Measurements from ENCODE around the gene ABCC4.
A peak's percentile ranks its signal among the peaks of the same experiment; 100 is the strongest.
"Not testable (repeated sequence)": the region's sequence is repeated elsewhere in the genome, so short reads cannot be mapped to it uniquely, and the experiment has no call there.

Gene ABCC4

GRCh38 chr13:95195146-95195545 lies 106.1 kb downstream of the ABCC4 start:
- no peak overlapping the region for H3K4me3 ChIP-seq (ENCODE audit: low read depth, low read length)
- no peak for DNase-seq (ENCODE audit: low read depth, low spot score)
- in situ Hi-C loops (cut with HindIII; ENCODE audit: low sequenced_read_pairs), result no loop called here
- TF ChIP-seq, protein P1, sequence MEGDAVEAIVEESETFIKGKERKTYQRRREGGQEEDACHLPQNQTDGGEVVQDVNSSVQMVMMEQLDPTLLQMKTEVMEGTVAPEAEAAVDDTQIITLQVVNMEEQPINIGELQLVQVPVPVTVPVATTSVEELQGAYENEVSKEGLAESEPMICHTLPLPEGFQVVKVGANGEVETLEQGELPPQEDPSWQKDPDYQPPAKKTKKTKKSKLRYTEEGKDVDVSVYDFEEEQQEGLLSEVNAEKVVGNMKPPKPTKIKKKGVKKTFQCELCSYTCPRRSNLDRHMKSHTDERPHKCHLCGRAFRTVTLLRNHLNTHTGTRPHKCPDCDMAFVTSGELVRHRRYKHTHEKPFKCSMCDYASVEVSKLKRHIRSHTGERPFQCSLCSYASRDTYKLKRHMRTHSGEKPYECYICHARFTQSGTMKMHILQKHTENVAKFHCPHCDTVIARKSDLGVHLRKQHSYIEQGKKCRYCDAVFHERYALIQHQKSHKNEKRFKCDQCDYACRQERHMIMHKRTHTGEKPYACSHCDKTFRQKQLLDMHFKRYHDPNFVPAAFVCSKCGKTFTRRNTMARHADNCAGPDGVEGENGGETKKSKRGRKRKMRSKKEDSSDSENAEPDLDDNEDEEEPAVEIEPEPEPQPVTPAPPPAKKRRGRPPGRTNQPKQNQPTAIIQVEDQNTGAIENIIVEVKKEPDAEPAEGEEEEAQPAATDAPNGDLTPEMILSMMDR (IDR thresholded peaks at IDR 0.05; ENCODE audit: low read depth, low read length), result no peak

DNA sequence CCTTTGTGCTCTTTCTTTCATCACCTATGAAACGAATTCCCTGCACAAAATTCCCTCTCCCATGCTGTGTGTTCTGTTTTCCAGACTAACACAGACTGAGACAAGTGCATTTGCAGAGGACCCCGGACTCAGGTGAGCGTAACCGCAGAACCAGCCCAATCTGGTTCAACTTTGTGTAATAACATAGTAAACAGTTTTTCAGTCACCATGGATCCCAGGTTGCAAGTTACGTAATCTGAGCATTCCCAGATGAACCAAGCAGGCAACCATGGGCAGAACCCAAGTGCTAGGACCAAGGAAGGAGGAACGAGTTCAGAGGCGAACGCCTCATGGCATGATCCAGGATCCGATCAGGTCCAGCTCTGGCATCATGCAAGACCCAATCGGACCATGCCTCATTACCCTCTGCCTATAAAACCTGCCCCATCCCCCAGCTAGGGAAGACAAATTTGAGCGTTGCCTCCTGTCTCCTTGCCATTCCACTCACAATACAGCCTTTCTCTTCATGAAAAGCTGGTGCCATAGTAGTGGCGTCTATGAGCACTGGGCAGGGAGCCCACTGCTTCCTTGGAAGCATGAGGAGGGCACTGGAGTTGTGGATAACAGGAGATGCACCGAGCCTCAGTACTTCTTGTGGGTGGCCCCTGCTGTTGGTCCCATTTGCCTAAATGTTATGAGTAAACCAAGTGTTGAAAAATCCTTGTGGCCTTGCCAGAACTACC lies 107.6 kb downstream of the ABCC4 start:
- TF ChIP-seq, protein P1 (IDR thresholded peaks at IDR 0.05; ENCODE audit: low read depth, low read length), result no peak
- in situ Hi-C loops (cut with HindIII; ENCODE audit: low sequenced_read_pairs), result no loop called here

DNA sequence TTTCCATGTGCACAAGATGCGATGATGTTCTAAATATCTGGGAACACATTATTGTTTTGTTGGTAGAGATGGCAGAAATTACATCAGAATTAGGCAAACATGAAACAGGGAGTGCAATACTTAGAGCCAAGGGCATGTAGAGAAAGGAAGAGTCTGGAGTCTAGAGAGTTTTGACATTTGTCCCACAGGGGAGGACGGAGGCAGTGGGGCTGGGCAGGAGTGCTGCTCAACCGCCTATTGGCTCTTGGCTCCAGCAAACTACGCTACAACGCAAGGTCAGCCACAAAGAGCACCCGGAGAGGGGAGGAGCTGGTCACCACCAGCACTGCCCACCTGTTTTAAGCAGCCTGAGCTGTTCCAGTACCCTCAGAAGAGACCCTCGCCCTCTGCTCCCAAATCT lies 108.3 kb downstream of the ABCC4 start:
- in situ Hi-C loops (cut with HindIII; ENCODE audit: low sequenced_read_pairs), result no loop called here
- TF ChIP-seq, protein P1 (IDR thresholded peaks at IDR 0.05; ENCODE audit: low read depth, low read length), result no peak
- H3K4me3 ChIP-seq (ENCODE audit: low read depth, low read length), result no peak overlapping the region
- no peak for DNase-seq (ENCODE audit: low read depth, low spot score)

More for the DNA sequence above, 107.6 kb downstream of the ABCC4 start:
- H3K4me3 ChIP-seq (ENCODE audit: low read depth, low read length), result no peak overlapping the region
- no peak for DNase-seq (ENCODE audit: low read depth, low spot score)

GRCh38 chr13:95192564-95192945 lies 108.7 kb downstream of the ABCC4 start:
- in situ Hi-C loops (cut with HindIII; ENCODE audit: low sequenced_read_pairs); DNase-seq (ENCODE audit: low read depth, low spot score); H3K4me3 ChIP-seq (ENCODE audit: low read depth, low read length): not testable (repeated sequence)

DNA sequence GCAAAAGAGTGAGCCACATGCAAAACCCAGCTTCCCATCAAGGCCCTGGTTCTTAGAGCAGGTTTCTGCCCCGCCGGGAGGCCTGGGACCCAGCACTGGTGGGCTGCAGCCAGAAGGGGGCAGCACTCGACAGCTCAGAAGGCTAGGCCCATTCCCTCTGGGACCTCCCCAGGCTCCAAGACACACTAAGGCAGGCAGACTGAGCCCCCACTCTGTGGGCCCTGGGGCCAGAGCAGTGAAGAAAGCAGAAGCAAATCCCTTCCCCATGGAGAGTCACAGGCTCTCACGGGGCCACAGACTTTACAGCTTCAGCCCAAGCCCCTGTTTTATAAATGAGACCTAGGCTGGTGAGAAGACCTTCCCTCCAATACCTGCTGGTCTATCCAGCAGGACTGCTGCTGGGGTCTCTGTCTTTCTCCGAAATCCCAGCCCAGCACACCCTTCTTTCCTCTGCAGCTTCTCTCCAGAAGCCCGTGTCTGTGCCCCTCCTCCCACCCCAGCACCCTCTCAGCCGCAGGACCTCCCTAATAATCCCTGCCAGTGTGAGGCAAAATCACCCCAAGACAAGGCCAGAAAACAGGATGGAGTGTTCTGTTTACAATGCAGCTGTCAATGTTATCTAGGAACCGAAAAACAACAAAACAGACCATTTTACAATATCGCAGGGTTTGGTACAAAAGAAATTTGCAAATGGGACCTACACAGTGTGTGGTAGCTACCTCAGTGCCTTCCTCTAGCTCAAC lies 109.3 kb downstream of the ABCC4 start:
- TF ChIP-seq, protein P1 (IDR thresholded peaks at IDR 0.05; ENCODE audit: low read depth, low read length), result peak; percentile 98
- DNase-seq (ENCODE audit: low read depth, low spot score), result peak; percentile 82
- H3K4me3 ChIP-seq (ENCODE audit: low read depth, low read length), result no peak overlapping the region
- in situ Hi-C loops (cut with HindIII; ENCODE audit: low sequenced_read_pairs), result no loop called here

GRCh38 chr13:95188128-95188527 lies 113.1 kb downstream of the ABCC4 start:
- no peak overlapping the region for H3K4me3 ChIP-seq (ENCODE audit: low read depth, low read length)
- in situ Hi-C loops (cut with HindIII; ENCODE audit: low sequenced_read_pairs), result no loop called here
- DNase-seq (ENCODE audit: low read depth, low spot score), result no peak
- TF ChIP-seq, protein P1 (IDR thresholded peaks at IDR 0.05; ENCODE audit: low read depth, low read length), result no peak

DNA sequence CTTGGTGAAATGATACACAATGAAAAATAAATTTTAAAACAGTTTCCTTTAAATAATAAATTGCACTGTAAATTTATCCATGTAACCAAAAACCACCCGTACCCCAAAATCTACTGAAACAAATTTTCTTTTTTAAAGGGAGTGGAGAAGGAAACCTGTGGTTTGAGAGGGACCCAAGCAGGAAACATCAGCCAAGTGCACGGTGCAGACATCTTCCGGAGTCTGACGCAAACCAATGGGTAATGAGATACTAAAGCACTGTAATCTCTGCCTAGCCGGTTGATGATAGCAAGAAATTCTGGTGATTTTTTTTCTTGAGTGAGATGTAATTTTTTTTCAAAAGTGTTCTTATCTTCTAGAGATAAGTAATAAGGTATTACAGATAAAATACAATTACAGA lies 115.4 kb downstream of the ABCC4 start:
- in situ Hi-C loops (cut with HindIII; ENCODE audit: low sequenced_read_pairs), result no loop called here
- no peak for DNase-seq (ENCODE audit: low read depth, low spot score)
- no peak overlapping the region for H3K4me3 ChIP-seq (ENCODE audit: low read depth, low read length)
- TF ChIP-seq, protein P1 (IDR thresholded peaks at IDR 0.05; ENCODE audit: low read depth, low read length), result no peak

All from astrocyte of the spinal cord (primary cell).